OCI-LY3 (cell line): Measurements from ENCODE around the gene NCR2.

Source experiments
- EZH2phosphoT487 ChIP-seq: fragments of 200-600 bp; shearing (Covaris generic); IDR thresholded peaks from 2 replicates; pipeline ENCODE4 v1.6.1; 2018; ENCODE audit warnings: antibody characterized with exemption, mixed run types, low read depth
- TF ChIP-seq, protein P1 (sequence below): fragments of 200-600, 300-600 bp; sonication (generic); IDR thresholded peaks from 2 replicates; pipeline ENCODE4 v1.5.1; 2014; ENCODE audit warnings: antibody characterized with exemption, low read length, low read depth

- TF ChIP-seq, protein P1, sequence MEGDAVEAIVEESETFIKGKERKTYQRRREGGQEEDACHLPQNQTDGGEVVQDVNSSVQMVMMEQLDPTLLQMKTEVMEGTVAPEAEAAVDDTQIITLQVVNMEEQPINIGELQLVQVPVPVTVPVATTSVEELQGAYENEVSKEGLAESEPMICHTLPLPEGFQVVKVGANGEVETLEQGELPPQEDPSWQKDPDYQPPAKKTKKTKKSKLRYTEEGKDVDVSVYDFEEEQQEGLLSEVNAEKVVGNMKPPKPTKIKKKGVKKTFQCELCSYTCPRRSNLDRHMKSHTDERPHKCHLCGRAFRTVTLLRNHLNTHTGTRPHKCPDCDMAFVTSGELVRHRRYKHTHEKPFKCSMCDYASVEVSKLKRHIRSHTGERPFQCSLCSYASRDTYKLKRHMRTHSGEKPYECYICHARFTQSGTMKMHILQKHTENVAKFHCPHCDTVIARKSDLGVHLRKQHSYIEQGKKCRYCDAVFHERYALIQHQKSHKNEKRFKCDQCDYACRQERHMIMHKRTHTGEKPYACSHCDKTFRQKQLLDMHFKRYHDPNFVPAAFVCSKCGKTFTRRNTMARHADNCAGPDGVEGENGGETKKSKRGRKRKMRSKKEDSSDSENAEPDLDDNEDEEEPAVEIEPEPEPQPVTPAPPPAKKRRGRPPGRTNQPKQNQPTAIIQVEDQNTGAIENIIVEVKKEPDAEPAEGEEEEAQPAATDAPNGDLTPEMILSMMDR = no peak
- TF ChIP-seq EZH2phosphoT487 = no peak
Measured at GRCh38 chr6:41372832-41373626, 37.6 kb downstream of the NCR2 start.
